Myocyte (in vitro differentiated cells): ENCODE results near the gene MTMR2. TPM values are rescaled to one million over a fixed set of nuclear protein-coding genes. Genes with fewer than 3 reads are reported as not detected.
"Not testable (repeated sequence)": the region's sequence is repeated elsewhere in the genome, so short reads cannot be mapped to it uniquely, and the experiment has no call there.

Experiments used
- DNase-seq: peaks from one replicate; pipeline ENCODE4 v3.0.0-alpha.2; 2012; ENCODE audit warnings: low read depth
- total RNA-seq: library from RNA; depleted of rRNA; stranded (reverse); fragments of >200 nt; gene quantifications from 2 replicates; pipeline ENCODE4 v1.2.3, GENCODE V29; 2014

Gene MTMR2
- total RNA-seq, 1 donor from 2014 or later: 18.5 TPM

- DNase-seq: peak; percentile 21
Observed at GRCh38 chr11:95821640-95822039, 102.3 kb downstream of the MTMR2 start.

GRCh38 chr11:95816037-95816436 lies 107.9 kb downstream of the MTMR2 start:
- DNase-seq: no peak

- DNase-seq: not testable (repeated sequence)
Observed at GRCh38 chr11:95811052-95811451, 112.9 kb downstream of the MTMR2 start.

GRCh38 chr11:95806464-95806863 lies 117.4 kb downstream of the MTMR2 start:
- DNase-seq: not testable (repeated sequence)

- no peak for DNase-seq
Observed at GRCh38 chr11:95805869-95806268, 118.0 kb downstream of the MTMR2 start.

GRCh38 chr11:95803973-95804372 lies 119.9 kb downstream of the MTMR2 start:
- DNase-seq: no peak

- no peak for DNase-seq
Observed at GRCh38 chr11:95802806-95803205, 121.1 kb downstream of the MTMR2 start.

- no peak for DNase-seq
Observed at GRCh38 chr11:95800438-95800837, 123.5 kb downstream of the MTMR2 start.

- no peak for DNase-seq
Observed at GRCh38 chr11:95799546-95799945, 124.4 kb downstream of the MTMR2 start.

GRCh38 chr11:95796501-95796900 lies 127.4 kb downstream of the MTMR2 start:
- DNase-seq: no peak

GRCh38 chr11:95795627-95796295 lies 128.1 kb downstream of the MTMR2 start:
- no peak for DNase-seq

GRCh38 chr11:95794086-95794485 lies 129.8 kb downstream of the MTMR2 start:
- peak; percentile 6 for DNase-seq

GRCh38 chr11:95793116-95793515 lies 130.8 kb downstream of the MTMR2 start:
- no peak for DNase-seq

GRCh38 chr11:95792700-95793099 lies 131.2 kb downstream of the MTMR2 start:
- no peak for DNase-seq

GRCh38 chr11:95792200-95792599 lies 131.7 kb downstream of the MTMR2 start:
- DNase-seq: no peak

GRCh38 chr11:95791709-95792033 lies 132.2 kb downstream of the MTMR2 start:
- no peak for DNase-seq

- DNase-seq: peak; percentile 35
Observed at GRCh38 chr11:95790933-95791708, 132.8 kb downstream of the MTMR2 start.

- DNase-seq: peak; percentile 99
Observed at GRCh38 chr11:95790123-95790932, 133.6 kb downstream of the MTMR2 start, which contains the start of gene CEP57. Gene CEP57 (plus strand): TSS chr11:95790498. CDS start chr11:95790699, 201 bp downstream.

GRCh38 chr11:95789506-95790122 lies 134.3 kb downstream of the MTMR2 start, which contains the start of gene FAM76B:
Gene FAM76B (minus strand): TSS chr11:95789782. CDS start chr11:95789478, 304 bp downstream.
- DNase-seq: peak; percentile 100

- peak; percentile 60 for DNase-seq
Observed at GRCh38 chr11:95788921-95789505, 134.9 kb downstream of the MTMR2 start.
